ENCODE data around the gene DSEL. TPM values are rescaled to one million over a fixed set of nuclear protein-coding genes. Genes with fewer than 3 reads are reported as not detected.

DSEL gene
- total and polyA plus RNA-seq, 4 donors, result 4.1 to 17.4 (median 11.9) TPM

DNA sequence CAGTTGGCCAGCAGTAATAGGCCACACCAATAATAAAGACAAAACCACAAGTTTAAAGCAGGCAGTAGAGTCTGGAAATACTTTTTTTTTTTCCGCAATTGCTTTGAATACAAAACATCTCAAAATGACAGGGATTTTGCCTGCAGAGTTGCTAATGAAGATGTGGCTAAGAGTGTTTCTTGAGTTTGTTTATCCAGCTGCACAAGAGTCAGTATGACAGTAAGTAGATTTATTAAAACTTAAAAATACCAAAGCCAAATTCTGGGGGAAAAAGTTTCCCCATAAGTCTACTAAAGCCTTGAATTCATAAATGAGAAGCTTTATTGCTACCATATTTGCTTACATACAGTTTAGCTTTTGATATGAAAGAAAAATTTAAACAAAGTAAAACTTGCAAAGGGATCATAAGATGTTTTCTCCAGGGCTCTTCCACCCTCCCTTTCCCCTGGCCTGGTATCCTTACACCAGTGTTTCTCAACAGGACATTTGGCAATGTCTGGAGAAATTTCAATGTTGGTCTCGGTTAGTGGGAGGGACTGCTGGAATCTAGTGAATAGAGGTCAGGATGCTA lies 3.9 kb upstream of the DSEL start:
- no peaks in the 10 kb centered on the region for H3K4me1 ChIP-seq (ENCODE audit: control insufficient read depth in 1 of 2, insufficient read depth in 2 of 2, low read length in 2 of 2)

DNA sequence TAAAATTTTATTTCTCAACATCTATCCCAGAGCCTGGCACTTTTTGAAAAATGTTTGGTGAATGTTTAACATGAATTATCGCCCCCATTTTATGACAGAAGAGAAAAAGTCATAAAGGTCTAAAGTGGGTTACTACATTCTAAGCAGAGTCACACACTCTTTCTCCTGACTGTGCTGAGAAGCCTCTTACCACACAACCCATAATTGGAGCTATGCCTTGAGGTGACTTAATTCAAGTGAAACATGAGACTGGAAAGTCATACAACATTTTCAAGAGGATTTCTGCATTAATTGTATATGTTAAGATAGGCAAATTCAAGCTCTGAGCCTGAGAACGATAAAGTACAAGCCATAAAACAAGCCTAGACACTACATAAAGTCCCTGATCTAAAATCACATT lies 3.1 kb upstream of the DSEL start:
- 40 to 61% methylated on average over 2 of the region's 2 CpGs for WGBS, 2 donors
- ATAC-seq (ENCODE audit: low FRiP score) (no peak), DNase-seq (no peak)
- intact Hi-C loops (cut with DNase I), result loop anchor here (5.0 to 10.0 kb wide), 8 partner anchors 93 to 1195 kb away; partner anchors contain the start of gene TMX3 (in 1 of the 2)
- H3K27ac ChIP-seq (ENCODE audit: low read depth in 1 of 2, low read length in 2 of 2), result no peak overlapping the region
- no peaks in the 10 kb centered on the region for H3K9me3 ChIP-seq (ENCODE audit: control insufficient read depth, low read length)
- H3K27me3 ChIP-seq (ENCODE audit: control insufficient read depth in 1 of 2, insufficient read depth in 2 of 2, low read length in 1 of 2), result no peaks in the 10 kb centered on the region
- no peaks in the 10 kb centered on the region for H3K36me3 ChIP-seq (ENCODE audit: control insufficient read depth in 1 of 2, insufficient read depth in 2 of 2, low read length in 1 of 2)
- H3K4me1 ChIP-seq (ENCODE audit: control insufficient read depth in 1 of 2, insufficient read depth in 2 of 2, low read length in 2 of 2), result no peaks in the 10 kb centered on the region
- H3K4me3 ChIP-seq (ENCODE audit: low read length in 2 of 2), result no peak overlapping the region

More for the DNA sequence above, 3.9 kb upstream of the DSEL start:
- Histone ChIP-seq H3K27ac (ENCODE audit: low read depth in 1 of 2, low read length in 2 of 2) (no peak overlapping the region), H3K4me3 (ENCODE audit: low read length in 2 of 2) (no peak overlapping the region), H3K27me3 (ENCODE audit: control insufficient read depth in 1 of 2, insufficient read depth in 2 of 2, low read length in 1 of 2) (no peaks in the 10 kb centered on the region), H3K9me3 (ENCODE audit: control insufficient read depth, low read length) (no peaks in the 10 kb centered on the region), H3K36me3 (ENCODE audit: control insufficient read depth in 1 of 2, insufficient read depth in 2 of 2, low read length in 1 of 2) (no peaks in the 10 kb centered on the region)
- no peak for ATAC-seq (ENCODE audit: low FRiP score)
- 50 to 59% methylated on average over 2 of the region's 2 CpGs for WGBS, 2 donors
- intact Hi-C loops (cut with DNase I), result no loop called here
- DNase-seq, result no peak

DNA sequence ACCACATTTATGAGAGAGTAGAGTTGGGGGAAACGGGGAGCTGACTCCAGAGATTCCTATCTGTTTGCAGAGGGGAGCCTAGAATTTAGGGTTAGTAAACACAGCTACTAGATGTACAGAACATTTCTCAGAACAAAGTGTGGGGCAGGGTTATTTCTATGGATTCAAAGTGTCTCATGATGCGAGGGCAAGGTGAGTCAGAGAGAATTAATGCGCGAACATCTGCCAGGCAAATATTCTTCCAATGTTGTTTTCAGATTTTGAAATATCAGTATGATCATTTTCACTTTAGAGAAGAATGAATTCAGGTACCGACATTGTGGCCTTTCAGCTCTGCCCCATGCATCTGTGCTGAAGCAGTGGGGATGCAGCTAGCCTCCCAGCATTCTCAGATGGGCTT lies 2.0 kb upstream of the DSEL start:
- Histone ChIP-seq H3K27me3 (ENCODE audit: control insufficient read depth in 1 of 2, insufficient read depth in 2 of 2, low read length in 1 of 2) (no peaks in the 10 kb centered on the region), H3K36me3 (ENCODE audit: control insufficient read depth in 1 of 2, insufficient read depth in 2 of 2, low read length in 1 of 2) (no peaks in the 10 kb centered on the region), H3K27ac (ENCODE audit: low read depth in 1 of 2, low read length in 2 of 2) (peak overlapping the region; percentile 52 to 70), H3K9me3 (ENCODE audit: control insufficient read depth, low read length) (no peaks in the 10 kb centered on the region), H3K4me1 (ENCODE audit: control insufficient read depth in 1 of 2, insufficient read depth in 2 of 2, low read length in 2 of 2) (peaks cover 0 to 4% of the 10 kb centered on the region in 2 donors), H3K4me3 (ENCODE audit: low read length in 2 of 2) (no peak overlapping the region)
- 96 to 99% methylated on average over 5 of the region's 5 CpGs for WGBS, 2 donors
- intact Hi-C loops (cut with DNase I), result loop anchor here (5.0 to 10.0 kb wide), 8 partner anchors 94 to 1196 kb away; partner anchors contain the start of gene TMX3 (in 1 of the 2)
- no peak for DNase-seq
- ATAC-seq (ENCODE audit: low FRiP score), result no peak

DNA sequence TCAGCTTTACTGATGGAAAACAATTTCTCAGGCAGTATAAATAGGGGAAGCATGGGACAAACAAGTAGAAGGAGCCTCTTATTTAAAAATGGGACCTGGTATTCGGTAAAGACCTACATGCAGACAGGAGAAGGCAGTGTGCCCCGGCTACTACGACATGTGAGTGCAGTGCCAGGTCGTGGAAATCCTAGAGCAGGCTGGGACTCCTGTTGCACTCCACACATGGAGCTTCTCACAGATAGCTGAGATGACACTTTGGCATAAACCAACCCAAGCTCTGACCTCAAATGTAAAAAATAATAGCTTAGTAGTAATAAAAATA lies 885 bp upstream of the DSEL start:
- H3K36me3 ChIP-seq (ENCODE audit: control insufficient read depth in 1 of 2, insufficient read depth in 2 of 2, low read length in 1 of 2), result peaks cover under 1 to 1% of the 10 kb centered on the region in 2 donors
- no peaks in the 10 kb centered on the region for H3K27me3 ChIP-seq (ENCODE audit: control insufficient read depth in 1 of 2, insufficient read depth in 2 of 2, low read length in 1 of 2)
- intact Hi-C loops (cut with DNase I), result loop anchor here (5.0 to 10.0 kb wide), 8 partner anchors 95 to 1197 kb away; partner anchors contain the start of gene TMX3 (in 1 of the 2)
- peak overlapping the region; percentile 65 to 73 for H3K27ac ChIP-seq (ENCODE audit: low read depth in 1 of 2, low read length in 2 of 2)
- H3K4me1 ChIP-seq (ENCODE audit: control insufficient read depth in 1 of 2, insufficient read depth in 2 of 2, low read length in 2 of 2), result peaks cover 0 to 4% of the 10 kb centered on the region in 2 donors
- H3K9me3 ChIP-seq (ENCODE audit: control insufficient read depth, low read length), result no peaks in the 10 kb centered on the region
- DNase-seq (peak; percentile 53 to 65), ATAC-seq (ENCODE audit: low FRiP score) (no peak)
- H3K4me3 ChIP-seq (ENCODE audit: low read length in 2 of 2), result peak overlapping the region; percentile 54 to 57
- WGBS, 2 donors, result 1% methylated on average over 4 of the region's 4 CpGs

DNA sequence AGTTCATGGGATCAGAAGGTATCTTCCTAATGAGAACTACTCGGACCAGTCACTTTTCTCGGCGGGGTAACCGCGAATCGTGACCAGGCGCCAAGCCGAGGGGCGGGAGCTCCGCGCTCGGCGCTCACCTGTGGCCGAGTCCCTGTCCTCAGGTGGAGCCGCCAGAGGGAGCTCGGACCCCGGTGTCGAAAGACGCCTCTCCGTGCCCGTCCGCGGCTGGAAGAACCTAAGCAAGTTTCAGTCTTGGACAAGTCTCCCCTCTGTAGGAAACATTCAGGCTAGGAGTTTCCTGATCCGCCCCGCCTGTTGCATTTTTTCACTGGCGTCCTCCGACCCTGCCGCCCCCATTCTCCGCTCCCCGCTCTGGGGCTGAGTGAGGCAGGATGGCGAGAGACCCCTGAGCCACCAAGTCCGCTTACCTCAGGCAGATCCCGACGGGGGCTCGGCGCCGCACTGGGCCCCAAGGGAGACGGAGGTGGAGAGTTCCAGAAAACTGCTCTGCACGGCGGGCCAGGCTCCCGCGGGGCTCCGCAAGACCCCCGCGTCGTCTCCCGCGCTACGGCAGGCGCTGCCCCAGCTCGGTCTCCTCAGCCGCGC lies 480 bp downstream of the DSEL start:
- intact Hi-C loops (cut with DNase I), result loop anchor here (5.0 to 10.0 kb wide), 8 partner anchors 96 to 1199 kb away; partner anchors contain the start of gene TMX3 (in 1 of the 2)

DNA sequence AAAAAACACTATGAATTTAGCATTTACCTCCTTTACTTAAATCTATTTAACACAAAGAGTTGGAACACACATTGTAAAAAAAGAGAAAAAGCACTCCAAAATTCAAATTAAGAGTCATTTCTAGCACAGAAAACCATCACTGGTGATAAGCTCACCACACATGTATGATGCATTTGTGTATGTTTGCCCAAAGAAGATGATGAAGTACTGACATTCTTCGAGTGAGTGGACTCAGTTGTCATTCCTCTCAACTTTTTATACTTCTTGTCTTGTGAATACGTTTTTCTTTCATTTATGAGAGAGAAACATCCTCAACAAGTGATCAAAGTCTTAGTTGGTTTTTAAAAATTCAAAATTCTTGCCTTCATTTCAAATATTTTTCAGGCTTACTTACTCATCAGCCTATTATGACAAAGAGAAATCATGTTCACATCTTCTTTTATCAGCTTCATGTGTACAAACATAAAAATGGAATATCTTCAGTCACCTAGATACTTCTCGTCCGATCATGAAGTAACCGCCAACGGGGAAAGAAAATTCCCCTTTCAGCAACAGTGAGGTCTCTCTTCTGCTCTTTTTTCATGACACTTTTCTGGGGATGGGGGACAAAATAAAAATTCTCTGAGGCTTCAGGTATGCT lies 1.5 kb downstream of the DSEL start:
- no peaks in the 10 kb centered on the region for H3K27me3 ChIP-seq (ENCODE audit: control insufficient read depth in 1 of 2, insufficient read depth in 2 of 2, low read length in 1 of 2)
- intact Hi-C loops (cut with DNase I), result loop anchor here (5.0 to 10.0 kb wide), 8 partner anchors 97 to 1200 kb away; partner anchors contain the start of gene TMX3 (in 1 of the 2)
- peak overlapping the region; percentile 68 to 98 for H3K4me3 ChIP-seq (ENCODE audit: low read length in 2 of 2)
- peaks cover 0 to 4% of the 10 kb centered on the region in 2 donors for H3K4me1 ChIP-seq (ENCODE audit: control insufficient read depth in 1 of 2, insufficient read depth in 2 of 2, low read length in 2 of 2)
- DNase-seq (no peak), ATAC-seq (ENCODE audit: low FRiP score) (no peak)
- H3K9me3 ChIP-seq (ENCODE audit: control insufficient read depth, low read length), result no peaks in the 10 kb centered on the region
- H3K36me3 ChIP-seq (ENCODE audit: control insufficient read depth in 1 of 2, insufficient read depth in 2 of 2, low read length in 1 of 2), result peaks cover 3 to 12% of the 10 kb centered on the region in 2 donors
- H3K27ac ChIP-seq (ENCODE audit: low read depth in 1 of 2, low read length in 2 of 2), result no peak overlapping the region
- 8 to 11% methylated on average over 6 of the region's 6 CpGs for WGBS, 2 donors

More for the DNA sequence above, 480 bp downstream of the DSEL start:
- Histone ChIP-seq H3K4me1 (ENCODE audit: control insufficient read depth in 1 of 2, insufficient read depth in 2 of 2, low read length in 2 of 2) (peaks cover 0 to 4% of the 10 kb centered on the region in 2 donors), H3K4me3 (ENCODE audit: low read length in 2 of 2) (peak overlapping the region; percentile 68 to 98), H3K27me3 (ENCODE audit: control insufficient read depth in 1 of 2, insufficient read depth in 2 of 2, low read length in 1 of 2) (no peaks in the 10 kb centered on the region), H3K27ac (ENCODE audit: low read depth in 1 of 2, low read length in 2 of 2) (peak overlapping the region; percentile 73 to 78), H3K36me3 (ENCODE audit: control insufficient read depth in 1 of 2, insufficient read depth in 2 of 2, low read length in 1 of 2) (peaks cover 3 to 12% of the 10 kb centered on the region in 2 donors), H3K9me3 (ENCODE audit: control insufficient read depth, low read length) (no peaks in the 10 kb centered on the region)
- WGBS, 2 donors, result 0% methylated on average over 40 to 53 of the region's 53 CpGs
- DNase-seq, result peak; percentile 86 to 93
- ATAC-seq (ENCODE audit: low FRiP score), result peak; percentile 88

DNA sequence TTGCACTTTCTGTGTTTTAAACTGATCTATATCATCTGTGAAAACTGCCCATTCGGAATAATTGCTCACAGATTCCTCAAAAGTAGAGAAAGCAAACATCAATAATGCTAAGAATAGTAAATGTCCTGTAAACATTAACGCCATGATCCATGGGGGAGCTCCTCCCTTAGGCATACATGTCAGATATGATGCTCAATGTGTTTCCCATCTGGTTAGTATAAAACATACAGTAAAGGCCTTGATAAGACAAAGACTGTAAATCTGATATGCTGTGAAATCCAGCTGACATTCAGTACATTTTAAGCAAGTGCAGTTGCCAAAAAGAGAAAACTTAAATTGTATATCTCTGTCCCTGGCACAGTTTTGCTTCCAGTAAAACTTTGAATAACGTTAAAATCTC lies 2.1 kb downstream of the DSEL start:
- no peak for DNase-seq
- intact Hi-C loops (cut with DNase I), result loop anchor here (10.0 kb wide), 7 partner anchors 100 to 1200 kb away; partner anchors contain the start of gene TMX3 (in 1 of the 2)
- WGBS, 2 donors, result 18 to 21% methylated on average over 3 of the region's 3 CpGs
- no peak overlapping the region for H3K27ac ChIP-seq (ENCODE audit: low read depth in 1 of 2, low read length in 2 of 2)
- peaks cover 3 to 12% of the 10 kb centered on the region in 2 donors for H3K36me3 ChIP-seq (ENCODE audit: control insufficient read depth in 1 of 2, insufficient read depth in 2 of 2, low read length in 1 of 2)
- no peaks in the 10 kb centered on the region for H3K27me3 ChIP-seq (ENCODE audit: control insufficient read depth in 1 of 2, insufficient read depth in 2 of 2, low read length in 1 of 2)
- no peak for ATAC-seq (ENCODE audit: low FRiP score)
- peak overlapping the region; percentile 68 to 98 for H3K4me3 ChIP-seq (ENCODE audit: low read length in 2 of 2)
- no peaks in the 10 kb centered on the region for H3K9me3 ChIP-seq (ENCODE audit: control insufficient read depth, low read length)
- H3K4me1 ChIP-seq (ENCODE audit: control insufficient read depth in 1 of 2, insufficient read depth in 2 of 2, low read length in 2 of 2), result peaks cover 0 to 4% of the 10 kb centered on the region in 2 donors

DNA sequence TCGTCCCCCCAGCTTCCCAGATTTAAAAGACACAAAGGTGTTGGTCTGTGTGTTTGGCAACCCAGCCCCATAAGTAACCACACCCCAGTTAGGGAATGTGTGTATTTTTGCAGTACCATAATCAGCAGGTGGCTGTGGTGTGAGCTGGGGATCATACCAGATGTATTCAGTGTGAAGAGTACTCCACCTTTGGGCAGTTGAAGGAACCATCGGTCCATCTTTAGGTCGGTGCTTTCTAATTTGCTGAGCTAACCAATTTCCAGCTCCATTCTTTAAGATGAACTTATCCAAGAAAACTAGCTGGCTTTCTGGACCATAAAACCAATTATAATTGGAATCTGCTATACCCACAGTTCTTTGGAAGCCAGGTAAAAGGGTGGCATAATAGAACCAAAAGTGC lies 3.2 kb downstream of the DSEL start:
- Histone ChIP-seq H3K27ac (ENCODE audit: low read depth in 1 of 2, low read length in 2 of 2) (no peak overlapping the region), H3K27me3 (ENCODE audit: control insufficient read depth in 1 of 2, insufficient read depth in 2 of 2, low read length in 1 of 2) (no peaks in the 10 kb centered on the region), H3K4me3 (ENCODE audit: low read length in 2 of 2) (no peak overlapping the region), H3K9me3 (ENCODE audit: control insufficient read depth, low read length) (no peaks in the 10 kb centered on the region), H3K36me3 (ENCODE audit: control insufficient read depth in 1 of 2, insufficient read depth in 2 of 2, low read length in 1 of 2) (peaks cover 3 to 12% of the 10 kb centered on the region in 2 donors), H3K4me1 (ENCODE audit: control insufficient read depth in 1 of 2, insufficient read depth in 2 of 2, low read length in 2 of 2) (peaks cover 0 to 4% of the 10 kb centered on the region in 2 donors)
- intact Hi-C loops (cut with DNase I), result loop anchor here (10.0 kb wide), 7 partner anchors 98 to 1202 kb away; partner anchors contain the start of gene TMX3 (in 1 of the 2)
- ATAC-seq (ENCODE audit: low FRiP score) (no peak), DNase-seq (no peak)
- 91 to 96% methylated on average over 3 of the region's 3 CpGs for WGBS, 2 donors
